GM18511 (cell line): ENCODE results near the gene KIF12.
"Not testable (repeated sequence)": the region's sequence is repeated elsewhere in the genome, so short reads cannot be mapped to it uniquely, and the experiment has no call there.

Source experiments
- ATAC-seq: cut with Tn5 transposase; IDR thresholded peaks from one replicate; pipeline ENCODE4 v1.9.1; 2021; ENCODE audit warnings: mild to moderate bottlenecking, moderate library complexity; ENCODE audit not compliant: unreplicated experiment

Gene KIF12

GRCh38 chr9:114049441-114050225 lies 49.5 kb downstream of the KIF12 start:
- no peak for ATAC-seq

DNA sequence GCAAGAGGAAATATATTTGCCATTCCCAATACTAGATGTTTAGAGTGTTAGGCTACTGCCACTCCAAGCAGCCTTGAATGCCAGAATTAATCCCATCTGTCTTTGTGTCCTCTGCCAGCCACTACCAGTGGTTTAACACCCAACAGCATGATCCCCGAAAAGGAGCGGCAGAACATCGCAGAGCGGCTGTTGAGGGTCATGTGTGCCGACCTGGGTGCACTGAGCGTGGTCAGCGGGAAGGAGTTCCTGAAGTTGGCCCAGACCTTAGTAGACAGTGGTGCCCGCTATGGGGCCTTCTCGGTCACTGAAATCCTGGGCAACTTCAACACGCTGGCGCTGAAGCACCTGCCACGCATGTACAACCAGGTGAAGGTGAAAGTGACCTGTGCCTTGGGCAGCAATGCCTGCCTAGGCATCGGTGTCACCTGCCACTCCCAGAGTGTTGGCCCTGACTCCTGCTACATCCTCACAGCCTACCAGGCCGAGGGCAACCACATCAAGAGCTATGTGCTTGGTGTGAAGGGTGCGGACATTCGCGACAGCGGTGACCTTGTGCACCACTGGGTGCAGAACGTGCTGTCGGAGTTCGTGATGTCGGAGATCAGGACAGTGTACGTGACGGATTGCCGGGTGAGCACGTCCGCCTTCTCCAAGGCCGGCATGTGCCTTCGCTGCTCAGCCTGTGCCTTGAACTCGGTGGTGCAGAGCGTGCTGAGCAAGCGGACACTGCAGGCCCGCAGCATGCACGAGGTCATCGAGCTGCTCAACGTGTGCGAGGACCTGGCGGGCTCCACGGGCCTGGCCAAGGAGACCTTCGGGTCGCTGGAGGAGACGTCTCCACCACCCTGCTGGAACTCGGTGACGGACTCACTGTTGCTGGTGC lies 50.3 kb downstream of the KIF12 start:
- ATAC-seq, result no peak

DNA sequence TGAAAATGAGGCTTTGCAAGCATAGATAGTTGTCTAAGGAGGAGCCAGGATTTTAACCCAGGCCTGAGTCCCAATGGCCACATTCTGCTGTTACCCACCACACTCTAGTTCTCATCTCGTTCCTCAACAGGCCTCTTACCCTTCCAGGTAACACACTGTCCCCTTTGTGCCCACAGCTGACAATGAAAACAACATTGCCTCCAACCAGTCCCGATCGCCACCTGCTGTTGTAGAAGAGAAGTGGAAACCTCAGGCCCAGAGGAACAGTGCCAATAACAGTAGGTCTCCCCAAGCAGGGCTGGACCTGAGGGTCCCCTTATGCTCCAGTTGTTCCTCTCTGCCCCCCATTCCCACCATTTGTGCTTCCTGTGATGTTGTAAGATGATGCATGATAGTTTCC lies 51.4 kb downstream of the KIF12 start:
- ATAC-seq, result no peak

DNA sequence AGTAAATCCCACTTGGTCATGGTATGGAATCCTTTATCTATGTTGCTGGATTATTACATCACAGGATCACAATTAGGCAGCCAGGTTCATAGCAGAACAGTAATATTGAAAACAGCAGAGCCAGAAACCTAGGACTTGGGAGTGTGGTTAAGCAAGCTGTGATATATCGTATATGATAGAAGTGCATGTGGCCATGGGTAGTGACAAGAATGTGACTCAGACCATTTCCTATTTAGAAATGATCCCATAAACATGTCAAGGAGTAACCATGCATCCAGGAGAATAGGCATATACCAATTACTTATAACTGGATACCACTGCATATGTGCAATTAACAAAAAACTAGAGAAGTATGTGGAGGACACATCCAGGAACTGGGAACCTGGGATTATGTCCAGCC lies 52.2 kb downstream of the KIF12 start:
- no peak for ATAC-seq

DNA sequence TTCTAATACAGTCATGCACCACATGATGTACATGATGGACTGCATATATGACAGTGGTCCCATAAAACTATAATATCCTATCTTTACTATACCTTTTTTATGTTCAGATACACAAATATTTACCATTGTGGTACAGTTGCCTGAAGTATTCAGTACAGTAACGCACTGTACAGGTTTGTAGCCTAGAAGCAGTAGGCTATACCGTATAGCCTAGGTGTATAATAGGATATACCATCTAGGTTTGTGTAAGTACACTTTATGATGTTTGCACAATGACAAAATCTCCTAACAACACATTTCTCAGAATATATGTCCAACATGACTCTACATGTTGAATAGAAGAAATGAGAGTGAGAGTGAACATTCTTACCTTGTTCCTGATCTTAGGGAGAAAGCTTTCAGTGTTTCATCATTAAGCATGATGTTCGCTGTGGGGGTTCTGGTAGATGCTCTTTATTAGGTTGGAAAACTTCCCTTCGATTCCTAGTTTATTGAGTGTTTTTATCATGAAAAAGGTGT lies 52.8 kb downstream of the KIF12 start:
- no peak for ATAC-seq

DNA sequence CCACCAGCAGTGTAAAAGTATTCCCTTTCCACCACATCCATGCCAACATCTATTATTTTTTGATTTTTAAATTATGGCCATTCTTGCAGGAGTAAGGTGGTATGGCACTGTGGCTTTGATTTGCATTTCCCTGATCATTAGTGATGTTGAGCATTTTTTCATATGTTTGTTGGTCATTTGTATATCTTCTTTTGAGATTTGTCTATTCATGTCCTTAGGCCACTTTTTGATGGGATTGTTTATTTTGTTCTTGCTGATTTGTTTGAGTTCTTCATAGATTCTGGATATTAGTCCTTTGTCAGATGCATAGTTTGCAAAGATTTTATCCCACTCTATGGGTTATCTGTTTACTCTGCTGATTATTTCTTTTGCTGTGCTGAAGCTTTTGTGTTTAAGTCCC lies 55.4 kb downstream of the KIF12 start:
- ATAC-seq, result not testable (repeated sequence)
